Measurements from ENCODE around the gene FOXA3. TPM values are rescaled to one million over a fixed set of nuclear protein-coding genes. Genes with fewer than 3 reads are reported as not detected.

Gene FOXA3
- total RNA-seq, 1 experiment from 2014 or later, result 0.27 TPM

- DNase-seq (ENCODE audit: low read depth), result no peak
Measured at GRCh38 chr19:45873219-45873772, 9.2 kb downstream of the FOXA3 start.

- no peak for DNase-seq (ENCODE audit: low read depth)
Measured at GRCh38 chr19:45874620-45874966, 10.5 kb downstream of the FOXA3 start.

- no peak for DNase-seq (ENCODE audit: low read depth)
Measured at GRCh38 chr19:45876161-45876410, 12.0 kb downstream of the FOXA3 start.

GRCh38 chr19:45876411-45877197, 12.5 kb downstream of the FOXA3 start:
- DNase-seq (ENCODE audit: low read depth), result no peak

- no peak for DNase-seq (ENCODE audit: low read depth)
Measured at GRCh38 chr19:45878043-45878794, 14.1 kb downstream of the FOXA3 start.

GRCh38 chr19:45879055-45879454, 14.9 kb downstream of the FOXA3 start:
- no peak for DNase-seq (ENCODE audit: low read depth)

- no peak for DNase-seq (ENCODE audit: low read depth)
Measured at GRCh38 chr19:45879971-45880370, 15.8 kb downstream of the FOXA3 start.

- no peak for DNase-seq (ENCODE audit: low read depth)
Measured at GRCh38 chr19:45881082-45881908, 17.2 kb downstream of the FOXA3 start.

- DNase-seq (ENCODE audit: low read depth), result no peak
Measured at GRCh38 chr19:45881909-45882528, 17.9 kb downstream of the FOXA3 start.

GRCh38 chr19:45882652-45883585, 18.8 kb downstream of the FOXA3 start:
- DNase-seq (ENCODE audit: low read depth), result no peak

GRCh38 chr19:45883586-45883880, 19.4 kb downstream of the FOXA3 start:
- no peak for DNase-seq (ENCODE audit: low read depth)

- DNase-seq (ENCODE audit: low read depth), result no peak
Measured at GRCh38 chr19:45883881-45884681, 20.0 kb downstream of the FOXA3 start.

- no peak for DNase-seq (ENCODE audit: low read depth)
Measured at GRCh38 chr19:45884682-45885555, 20.8 kb downstream of the FOXA3 start.

- peak; percentile 92 for DNase-seq (ENCODE audit: low read depth)
Measured at GRCh38 chr19:45885556-45886426, 21.7 kb downstream of the FOXA3 start, which contains the start of gene IRF2BP1. IRF2BP1 (minus strand) TSS chr19:45886141; CDS start chr19:45885774, 367 bp downstream.

- DNase-seq (ENCODE audit: low read depth), result peak; percentile 94
Measured at GRCh38 chr19:45886427-45887199, 22.5 kb downstream of the FOXA3 start.

GRCh38 chr19:45887200-45887710, 23.1 kb downstream of the FOXA3 start:
- DNase-seq (ENCODE audit: low read depth), result no peak

Measured in M059J (cell line).